Activated gamma-delta T cell (primary cell): ENCODE results near the gene KCNJ9.
A peak's percentile ranks its signal among the peaks of the same experiment; 100 is the strongest.

Experiments used
- DNase-seq: peaks from one replicate; lab custom pipeline; 2025; lab: John Stamatoyannopoulos, UW

KCNJ9 gene

DNA sequence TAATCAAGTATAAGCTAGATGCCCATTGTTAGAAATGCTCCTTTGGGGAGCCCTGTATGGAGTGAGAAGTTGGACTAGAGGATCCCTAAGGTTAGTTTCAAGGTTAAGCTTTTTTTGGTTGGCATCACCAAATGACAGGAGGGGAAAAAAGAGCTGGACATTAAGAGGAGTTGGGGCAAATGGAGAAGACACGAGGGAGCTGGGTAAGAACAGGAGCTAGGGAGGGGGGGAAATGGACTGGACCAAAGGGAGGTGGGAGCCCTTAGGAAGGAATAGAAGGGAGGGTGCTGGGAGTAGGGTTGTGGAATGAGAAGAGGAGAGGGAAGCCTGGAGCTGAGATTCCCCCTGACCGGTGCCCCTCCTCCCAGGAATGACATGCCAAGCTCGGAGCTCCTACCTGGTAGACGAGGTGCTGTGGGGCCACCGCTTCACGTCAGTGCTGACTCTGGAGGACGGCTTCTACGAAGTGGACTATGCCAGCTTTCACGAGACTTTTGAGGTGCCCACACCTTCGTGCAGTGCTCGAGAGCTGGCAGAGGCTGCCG lies 5.9 kb downstream of the KCNJ9 start:
- no peak for DNase-seq

DNA sequence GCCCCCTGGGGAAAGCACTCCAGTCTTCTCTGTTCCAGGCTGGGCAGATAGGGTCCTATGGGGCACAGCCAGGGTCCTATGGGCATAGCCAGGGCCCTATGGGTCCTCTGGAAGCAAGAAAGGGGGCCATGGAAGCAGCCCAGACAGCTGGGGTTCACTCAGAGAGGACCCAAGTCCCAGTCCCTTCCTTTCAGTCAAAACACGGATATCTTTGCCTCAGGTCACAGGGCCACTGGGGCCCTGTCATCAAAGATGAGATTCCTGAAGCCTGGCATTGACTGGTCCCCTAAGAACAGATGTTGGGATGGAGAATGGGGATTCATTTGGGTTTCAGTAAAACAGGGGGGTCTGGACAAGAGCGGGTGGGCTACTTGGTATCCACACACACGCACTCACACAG lies 8.5 kb downstream of the KCNJ9 start:
- no peak for DNase-seq

DNA sequence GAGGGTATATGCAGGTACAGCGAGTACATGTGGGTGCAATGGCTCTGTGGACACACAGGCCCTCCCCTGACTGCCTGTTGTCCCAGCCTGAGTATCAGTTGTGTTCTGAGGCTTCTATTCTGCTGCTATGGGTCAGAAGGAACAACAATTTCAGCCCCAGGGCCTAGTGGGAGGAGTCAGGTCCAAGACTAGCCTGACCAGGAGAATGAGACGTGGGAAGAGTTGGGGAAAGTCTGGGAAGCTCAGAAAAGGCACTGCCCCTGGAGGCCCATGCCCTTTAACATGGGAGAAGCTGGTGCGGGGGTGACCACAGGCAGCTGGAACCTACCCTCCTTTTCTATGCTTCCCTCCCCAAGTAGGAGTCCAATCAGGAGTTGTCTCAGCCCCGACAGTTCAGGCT lies 9.4 kb downstream of the KCNJ9 start:
- no peak for DNase-seq

DNA sequence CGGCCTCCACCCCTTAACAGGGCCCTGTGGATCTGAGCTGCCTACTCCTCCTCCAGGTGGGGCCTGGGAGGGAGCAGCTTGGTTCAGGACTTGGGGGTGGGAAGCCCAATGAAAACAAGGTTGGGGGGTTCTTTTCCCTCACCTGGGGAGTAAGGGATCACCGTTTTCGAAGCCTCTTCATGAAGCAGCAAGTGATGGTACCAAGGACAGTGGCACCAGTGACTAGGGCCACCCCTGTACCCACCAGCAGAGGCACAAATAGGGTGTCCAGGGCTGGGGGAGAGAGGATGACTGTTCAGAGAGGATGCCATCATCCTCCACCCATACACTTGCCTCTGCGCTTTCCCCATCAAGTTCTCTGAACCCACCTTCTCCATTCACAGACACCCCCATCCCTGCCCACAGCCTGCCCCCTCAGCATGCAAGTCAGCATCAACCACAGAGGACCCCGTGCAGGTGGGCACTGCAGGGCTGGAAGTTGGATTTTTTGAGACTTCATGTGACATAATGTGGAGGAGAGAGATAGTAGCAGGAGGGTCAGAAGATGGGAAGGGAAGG lies 10.4 kb downstream of the KCNJ9 start:
- no peak for DNase-seq

DNA sequence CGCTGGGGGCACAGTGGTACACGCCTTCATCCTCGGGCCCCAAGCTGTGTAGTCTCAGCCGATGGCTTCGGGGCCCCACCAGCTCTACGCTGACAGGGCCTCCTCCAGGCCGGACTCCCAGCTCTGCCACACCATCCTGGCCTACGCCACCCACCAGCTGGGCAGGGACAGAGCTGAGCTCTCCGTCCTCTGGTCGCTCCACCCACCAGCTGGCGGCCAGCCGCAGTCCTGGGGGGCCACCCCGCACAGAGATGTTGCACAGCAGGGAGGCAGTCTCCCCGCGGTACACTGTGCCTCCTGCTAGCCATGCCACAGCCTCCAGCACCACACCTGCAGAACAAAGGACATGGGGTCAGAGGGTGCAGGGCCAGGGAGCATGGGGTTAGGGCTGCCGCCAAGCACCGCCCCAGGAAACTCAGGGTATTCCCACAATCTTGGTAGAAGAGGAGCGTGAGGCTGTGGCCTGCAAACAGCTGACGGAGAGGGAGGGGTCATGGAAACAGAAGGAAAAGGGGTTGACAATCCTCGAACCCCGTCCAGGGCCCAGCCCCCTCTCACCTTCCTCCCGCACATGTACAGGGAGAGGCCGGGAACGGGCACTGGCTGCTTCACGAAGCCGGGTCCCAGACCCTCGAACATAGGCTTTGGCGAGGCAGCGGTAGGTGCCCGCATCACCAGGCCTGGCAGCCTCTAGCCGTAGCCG lies 11.2 kb downstream of the KCNJ9 start:
- DNase-seq = no peak

DNA sequence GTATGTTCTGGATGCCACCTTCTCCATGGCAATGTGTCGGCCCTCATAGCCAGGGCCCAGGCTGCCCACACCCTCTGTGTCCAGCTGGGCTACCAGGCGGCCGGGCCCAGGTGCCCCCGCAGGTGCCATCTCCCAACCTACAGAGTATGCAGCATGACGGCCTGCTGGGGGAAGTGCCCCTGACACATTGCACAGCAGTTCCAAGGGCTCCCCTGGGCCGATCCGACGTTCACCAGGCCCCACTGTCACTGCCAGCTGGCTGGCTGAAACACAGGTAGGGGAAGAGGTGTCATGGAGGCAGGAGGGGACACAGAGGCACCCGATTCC lies 11.7 kb downstream of the KCNJ9 start:
- no peak for DNase-seq

DNA sequence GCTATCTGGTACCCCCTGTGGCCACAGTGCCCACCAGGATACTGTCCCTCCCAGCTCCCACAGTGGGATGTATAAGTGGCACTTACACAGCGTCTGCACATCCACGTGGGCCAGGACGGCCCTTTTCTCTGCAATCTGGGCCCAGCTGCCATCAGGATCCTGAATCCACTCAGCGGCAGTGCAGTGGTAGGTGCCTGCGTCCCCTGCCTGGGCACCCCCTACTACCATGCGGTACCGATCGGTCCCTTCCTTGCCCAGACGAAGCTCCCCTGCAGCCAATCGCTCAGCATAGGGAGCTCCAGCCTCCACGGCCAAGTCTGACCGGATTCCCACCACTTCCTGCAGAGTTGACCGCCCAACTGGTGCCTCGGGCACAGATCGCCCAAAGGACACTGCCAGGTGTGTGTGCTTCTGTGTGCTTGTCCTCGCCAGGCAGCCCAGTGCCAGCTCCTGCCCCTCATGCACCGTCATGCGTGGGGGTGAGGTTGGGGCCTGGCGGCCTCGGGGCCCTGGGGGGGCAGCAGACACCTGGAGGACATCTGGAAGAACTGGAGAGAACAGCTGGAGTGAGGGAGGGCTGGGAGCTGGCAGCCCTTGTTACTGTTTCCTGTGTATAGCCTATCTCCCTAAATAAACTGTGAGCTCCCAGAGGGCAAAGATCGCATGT lies 12.4 kb downstream of the KCNJ9 start:
- DNase-seq = no peak

DNA sequence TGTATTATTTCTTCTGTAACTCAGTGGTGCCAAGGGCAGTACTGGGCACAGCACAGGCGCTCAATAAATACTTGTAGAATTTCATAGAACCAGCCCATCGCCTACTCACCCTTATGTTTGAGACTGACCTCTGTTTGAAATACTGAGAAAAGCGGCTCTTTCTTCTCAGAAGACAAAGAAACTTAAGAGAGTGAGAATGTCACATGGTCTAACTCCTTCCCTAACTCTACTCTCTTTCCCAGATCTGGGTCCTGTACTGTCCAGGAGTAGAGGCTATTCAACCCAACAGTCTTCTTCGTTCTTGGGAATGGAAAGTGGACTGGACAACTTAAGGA lies 12.9 kb downstream of the KCNJ9 start:
- no peak for DNase-seq

DNA sequence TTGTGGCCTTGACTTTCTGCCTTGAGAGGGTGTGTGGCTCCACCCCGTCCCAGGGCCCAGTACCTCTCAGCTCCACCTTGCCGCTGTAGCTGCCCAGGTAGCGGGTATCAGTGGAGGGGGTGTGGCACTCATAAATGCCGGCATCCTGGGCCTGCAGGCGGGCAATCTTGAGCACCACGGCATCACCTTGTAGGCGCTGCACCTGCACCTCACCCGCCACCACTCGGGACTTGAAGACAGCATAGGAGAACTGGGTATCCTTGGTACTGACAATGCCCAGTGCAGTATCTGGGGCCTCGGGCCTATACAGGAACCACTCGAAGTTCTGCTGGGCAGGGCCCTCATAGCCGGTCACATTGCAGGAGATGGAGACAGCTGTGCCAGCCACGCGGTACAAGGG lies 13.5 kb downstream of the KCNJ9 start:
- DNase-seq = no peak

DNA sequence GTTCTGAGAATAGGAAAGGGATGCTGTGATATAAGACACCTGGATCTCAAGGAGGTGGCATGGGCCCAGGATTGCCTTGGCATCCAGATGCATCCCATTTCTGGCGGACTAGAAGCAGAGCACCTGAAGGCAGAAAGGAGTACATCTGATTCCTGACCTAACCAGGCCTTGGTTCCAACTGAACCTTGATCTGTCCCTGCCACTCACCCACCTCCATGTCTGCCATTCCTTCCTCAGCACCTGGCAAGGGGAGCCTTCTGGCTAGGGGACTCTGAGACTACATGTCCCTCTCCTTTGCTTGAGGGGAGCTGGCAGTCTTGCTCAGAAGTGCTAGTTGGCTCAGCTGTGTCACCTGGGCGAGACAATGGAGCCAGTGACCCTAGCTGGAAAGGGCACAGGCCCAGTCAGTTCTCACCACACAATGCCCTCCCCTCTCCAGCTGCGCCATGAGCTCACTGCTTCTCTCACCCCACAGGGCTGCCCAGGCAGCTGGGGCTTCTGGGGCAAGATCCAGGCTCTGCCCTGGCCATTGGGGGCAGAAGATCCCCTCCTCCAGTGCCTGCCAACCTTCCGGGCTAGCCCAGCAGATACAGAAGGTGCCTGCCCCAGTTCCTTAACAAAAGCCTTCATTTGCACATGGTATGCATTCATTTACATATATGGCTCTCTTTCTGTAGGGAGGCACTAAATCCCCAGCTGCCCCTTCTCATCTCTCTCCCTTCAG lies 14.2 kb downstream of the KCNJ9 start:
- no peak for DNase-seq

DNA sequence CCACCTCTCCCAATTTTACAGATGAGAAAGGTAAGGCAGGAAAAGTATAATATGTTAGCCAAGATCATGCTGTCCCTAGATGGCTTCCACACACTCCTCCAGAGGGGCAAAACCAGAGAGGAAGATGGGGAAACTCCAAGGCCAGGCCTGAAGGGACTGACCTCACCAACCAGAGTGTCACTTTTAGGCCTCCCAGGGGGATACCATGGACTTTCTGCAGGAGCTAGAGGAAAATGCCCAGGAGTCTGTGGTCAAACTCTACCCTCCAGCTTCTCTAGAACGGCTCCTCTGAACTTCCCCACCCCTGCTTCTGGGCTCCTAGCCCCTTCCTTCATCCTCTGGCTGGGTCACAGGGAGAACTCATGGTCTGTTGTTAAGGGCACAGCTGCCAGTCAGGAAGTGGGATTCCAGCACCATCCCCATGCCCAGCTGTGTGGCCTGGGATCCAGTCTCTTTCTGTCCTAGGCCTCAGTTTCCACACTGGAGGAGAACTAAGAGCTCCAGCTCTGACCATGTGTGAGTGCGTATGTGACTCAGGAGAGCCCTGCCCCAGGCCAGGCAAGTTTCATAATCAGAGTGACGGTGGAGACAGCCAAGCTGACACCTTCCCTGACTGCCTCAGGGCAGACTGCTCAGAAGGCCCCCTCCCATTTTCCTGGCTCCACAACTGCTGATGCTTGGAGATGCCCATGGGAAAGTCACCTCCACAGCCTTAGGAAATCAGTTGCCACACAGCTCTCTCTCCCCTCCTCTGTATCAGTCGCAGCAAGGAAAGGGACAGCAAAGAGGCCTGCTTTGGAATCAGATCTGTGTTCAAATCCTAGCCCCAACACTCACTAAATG lies 15.2 kb downstream of the KCNJ9 start:
- DNase-seq = no peak

DNA sequence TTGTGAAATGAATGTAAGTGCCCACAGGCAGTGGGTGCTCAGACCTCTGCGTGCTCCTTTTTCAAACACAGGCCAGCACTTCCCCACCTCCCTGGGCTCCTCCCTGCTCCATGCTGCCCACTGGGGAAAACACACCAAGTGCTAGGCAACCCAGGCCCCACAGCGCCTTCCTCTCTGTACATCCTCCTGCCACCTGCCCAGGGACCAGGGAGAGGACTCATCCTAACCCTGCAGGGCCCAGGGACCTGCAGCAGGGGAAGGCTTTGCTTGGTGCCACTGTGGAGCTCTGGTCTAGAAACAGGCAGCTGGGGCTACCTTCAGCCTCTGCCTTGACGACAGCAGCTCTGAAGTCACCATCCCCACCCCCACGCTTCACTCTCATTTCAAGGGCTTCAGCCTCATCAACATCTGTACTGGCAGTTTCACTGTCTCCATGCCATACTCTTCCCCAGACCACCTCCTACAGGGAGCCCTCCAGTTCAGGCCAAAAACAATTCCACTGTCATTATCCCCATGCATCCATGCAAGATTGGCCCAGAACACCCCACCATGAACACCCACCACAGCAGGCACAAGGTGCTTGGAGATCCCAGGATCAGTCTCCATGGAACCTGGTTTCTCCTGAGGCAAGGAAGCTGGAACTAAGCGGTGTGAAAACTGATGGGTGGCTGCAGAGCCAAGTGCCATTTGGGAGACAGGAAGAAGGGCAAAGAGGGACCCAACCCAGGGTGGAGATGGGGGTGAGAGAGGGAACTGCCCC lies 16.0 kb downstream of the KCNJ9 start:
- no peak for DNase-seq

DNA sequence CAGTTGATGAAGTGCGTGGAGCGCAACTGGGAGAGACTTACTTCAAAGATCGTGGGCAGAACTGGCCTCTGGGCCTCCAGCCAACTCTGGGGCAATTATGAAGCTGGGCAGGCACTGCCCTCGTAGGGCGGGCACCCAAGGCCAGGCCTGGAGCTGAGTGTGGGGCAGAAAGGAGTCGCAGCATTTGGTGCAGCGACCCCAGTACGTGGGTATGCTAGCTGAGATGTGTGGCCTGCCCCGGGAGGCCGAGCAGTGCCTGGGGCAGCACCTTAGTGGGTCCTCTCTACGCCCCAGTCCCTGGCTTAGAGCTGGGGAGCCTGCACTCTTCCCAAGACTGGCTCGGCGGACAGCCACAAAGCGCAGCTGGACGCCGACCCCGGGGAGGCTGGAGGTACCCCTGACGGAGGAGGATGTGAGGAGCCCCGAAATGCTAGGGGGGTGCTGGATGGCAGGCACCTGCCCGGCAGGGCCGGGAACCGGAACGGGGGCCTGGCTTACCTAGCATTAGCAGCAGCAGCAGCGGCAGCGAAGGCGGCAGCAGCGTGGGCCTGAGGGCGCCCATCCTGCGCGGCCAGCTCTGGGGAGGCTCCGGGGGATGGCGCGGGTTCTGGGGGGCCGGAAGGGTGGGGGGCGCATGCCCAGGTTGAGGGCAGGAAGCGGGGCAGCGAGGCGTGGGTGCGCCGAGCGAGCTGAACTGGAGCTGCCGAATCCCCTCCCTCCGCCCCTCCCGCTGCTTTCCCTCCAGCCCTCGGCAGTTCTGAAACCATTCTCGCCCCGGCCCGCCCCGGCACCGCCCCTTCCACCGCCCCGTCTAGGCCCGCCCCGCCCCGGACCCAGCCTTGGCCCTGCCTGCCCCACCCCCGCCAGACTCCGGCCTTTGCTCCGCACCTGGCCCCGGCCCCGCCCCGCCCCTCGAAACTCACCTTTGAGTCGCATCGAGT lies 16.8 kb downstream of the KCNJ9 start, which contains the start of gene IGSF8:
TSS of gene IGSF8 (minus strand) at position 709 of the 941 bp plus-strand sequence. CDS start at position 562, 147 bp downstream.
- peak; percentile 96 for DNase-seq

DNA sequence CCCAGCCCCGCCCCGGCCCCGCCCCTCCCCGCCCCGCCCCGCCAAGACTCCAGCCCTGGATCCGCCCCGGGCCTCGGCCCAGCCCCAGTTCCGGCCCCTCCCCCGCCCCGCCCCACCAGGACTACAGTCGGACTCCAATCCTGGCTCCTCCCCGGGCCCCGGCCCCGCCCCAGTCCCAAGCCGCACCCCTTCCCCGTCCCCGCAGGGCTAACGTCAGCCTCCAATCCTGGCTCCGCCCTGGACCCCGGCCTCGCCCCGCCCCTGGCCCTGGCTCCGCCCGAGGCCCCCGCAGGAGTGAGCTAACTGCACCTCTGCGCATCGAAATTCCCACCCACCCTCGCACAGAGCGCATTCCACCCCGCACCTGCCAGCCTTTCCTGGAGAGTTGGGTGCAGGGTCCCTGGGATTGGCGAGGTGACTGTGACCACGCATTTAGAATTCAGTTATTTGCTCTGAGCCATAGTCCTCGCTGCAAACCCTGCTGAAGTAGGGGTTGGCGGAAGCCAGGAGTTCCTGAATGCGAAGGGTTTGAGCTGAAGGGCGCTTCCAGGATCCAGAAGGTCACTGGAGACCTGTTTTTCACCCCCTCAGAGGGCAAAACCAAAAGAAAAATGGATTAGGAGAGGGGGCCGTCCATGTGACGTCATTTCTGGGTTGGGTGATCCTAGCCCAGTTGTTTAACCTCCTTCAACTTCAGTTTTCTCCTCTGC lies 17.7 kb downstream of the KCNJ9 start:
- peak; percentile 97 for DNase-seq

DNA sequence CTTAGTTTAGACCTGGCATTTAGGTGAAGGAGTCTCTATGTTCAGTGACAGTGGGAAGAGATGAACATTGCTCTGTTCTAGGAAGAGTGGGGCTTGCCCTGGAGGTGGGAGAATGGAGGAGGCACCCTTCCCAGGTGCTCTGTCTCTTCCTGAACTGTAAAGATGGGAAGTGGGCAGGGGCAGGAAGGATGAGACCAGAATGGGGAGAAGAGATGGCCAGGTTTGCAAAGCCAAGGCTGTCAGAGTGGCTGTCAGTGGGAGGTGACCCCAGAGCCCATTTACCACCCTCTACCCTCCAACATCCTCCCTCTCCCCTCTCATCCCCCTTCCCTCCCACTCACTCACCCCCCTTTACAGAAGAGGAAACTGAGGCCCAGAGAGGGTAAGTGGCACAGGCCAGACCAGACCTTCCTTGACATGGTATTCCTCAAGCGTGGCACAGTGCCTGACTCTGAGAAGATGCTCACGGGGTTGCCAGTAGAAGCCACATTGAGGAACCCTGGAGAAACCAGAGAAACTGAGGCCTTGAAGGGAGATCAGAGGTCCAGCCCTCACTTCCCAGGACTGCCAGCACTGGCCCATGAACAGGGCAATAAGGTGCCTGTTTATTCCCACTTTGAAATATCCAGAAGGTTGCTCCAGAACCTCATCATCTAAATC lies 18.5 kb downstream of the KCNJ9 start:
- DNase-seq = no peak

DNA sequence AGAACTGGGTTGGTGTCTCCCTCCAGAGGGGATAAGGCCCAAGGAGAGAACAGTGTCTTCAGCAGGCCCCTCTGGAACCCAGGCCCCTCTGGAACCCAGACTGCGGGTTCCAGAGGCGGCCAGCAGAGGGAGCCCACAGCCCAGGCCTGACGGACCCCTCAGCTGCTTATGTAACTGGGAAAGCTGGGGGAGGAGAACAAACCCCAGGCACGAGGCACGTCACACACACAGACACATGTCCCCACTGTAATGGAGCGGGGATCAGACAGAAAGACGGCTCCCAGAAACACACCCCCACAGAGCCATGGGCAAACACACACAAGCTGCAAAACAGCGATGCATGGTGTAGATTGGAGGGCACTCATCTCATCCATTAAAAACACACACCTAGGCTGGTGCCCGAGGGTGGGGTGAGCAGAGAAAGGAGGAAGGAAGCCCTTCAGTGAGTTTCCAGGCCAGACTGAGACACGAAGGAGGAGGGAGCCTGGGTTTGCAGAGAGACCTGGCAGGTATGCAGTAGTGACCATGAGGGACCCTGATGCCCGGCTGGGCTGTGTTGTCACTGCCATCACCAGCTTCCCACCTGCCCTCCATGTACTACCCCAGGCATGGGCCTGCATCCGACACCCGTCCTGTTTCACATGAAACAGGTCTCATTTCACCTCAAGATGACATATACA lies 19.8 kb downstream of the KCNJ9 start:
- peak; percentile 26 for DNase-seq

DNA sequence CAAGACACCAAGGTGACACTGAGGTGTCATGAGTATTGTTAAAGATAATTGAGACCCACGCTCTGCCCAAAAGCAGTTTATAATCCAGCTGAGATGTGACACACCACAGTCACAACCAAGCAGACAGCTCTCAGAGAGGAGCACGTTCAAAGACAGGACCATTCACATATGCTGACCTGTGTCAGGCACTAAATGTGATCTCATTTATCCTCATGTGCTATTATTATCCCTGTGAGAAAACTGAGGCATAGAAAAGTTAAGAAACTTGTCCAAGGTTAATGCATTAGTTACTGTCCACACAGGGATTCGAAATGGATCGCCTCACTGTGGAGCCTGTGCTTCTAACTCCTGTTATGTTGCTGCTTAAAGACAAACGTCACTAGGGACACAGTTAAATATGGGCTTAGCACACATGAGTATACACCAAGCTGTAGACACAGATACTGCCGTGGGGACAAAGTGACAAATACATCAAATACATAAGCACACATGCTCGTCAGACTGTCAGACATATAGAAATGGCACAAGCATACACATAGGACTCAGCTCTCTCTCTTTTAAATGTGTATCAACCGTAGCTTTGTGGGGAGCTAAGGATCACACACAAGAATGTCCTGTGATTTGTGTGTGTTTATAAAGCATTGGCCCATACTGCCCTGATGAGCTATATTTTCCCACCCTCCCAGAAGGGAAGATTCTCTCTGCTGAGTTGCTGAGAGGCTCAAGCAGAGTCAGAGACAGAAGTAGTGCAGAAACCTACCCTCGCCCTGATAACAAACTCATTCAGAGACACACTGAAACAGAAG lies 20.6 kb downstream of the KCNJ9 start:
- DNase-seq = no peak
